ENCODE measurements around the gene SLC30A4. TPM values are rescaled to one million over a fixed set of nuclear protein-coding genes. Genes with fewer than 3 reads are reported as not detected.

Gene SLC30A4
- total and polyA plus RNA-seq, 2 experiments from 2014 or later, result 6.4 to 6.5 TPM

DNA sequence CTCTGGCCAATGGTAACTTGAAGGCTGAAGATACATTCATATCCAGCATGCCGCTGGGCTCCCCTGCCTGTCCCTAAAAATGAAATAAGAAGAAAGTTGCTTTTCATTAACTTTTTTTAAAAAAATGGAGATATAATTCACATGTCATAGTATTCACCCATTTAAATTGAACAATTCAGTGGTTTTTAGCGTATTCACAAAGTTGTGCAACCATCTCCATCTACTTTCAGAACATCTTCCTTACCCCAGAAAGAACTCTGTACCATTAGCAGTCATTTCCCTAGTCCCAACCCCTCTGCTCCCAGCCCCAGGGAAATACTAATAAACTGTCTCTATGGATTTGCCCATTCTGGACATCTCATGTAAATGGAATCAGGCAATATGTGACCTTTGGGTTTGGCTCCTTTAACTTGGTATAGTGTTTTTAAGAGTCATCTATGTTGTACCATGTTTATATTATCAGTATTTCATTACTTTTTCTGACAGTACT, 88.4 kb downstream of the SLC30A4 start:
- TF ChIP-seq EZH2phosphoT487 (IDR thresholded peaks at IDR 0.05; ENCODE audit: insufficient read depth, low read depth) (no peak), EZH2 (IDR thresholded peaks at IDR 0.05; ENCODE audit: insufficient read depth, poor library complexity, severe bottlenecking) (no peak)
- in situ Hi-C loops (cut with MboI), result no loop called here
- Histone ChIP-seq H2AFZ (no peak overlapping the region), H3K9ac (no peak overlapping the region), H3K9me3 (ENCODE audit: low read depth) (no peaks in the 10 kb centered on the region), H3F3A (ENCODE audit: insufficient read depth) (no peaks in the 10 kb centered on the region), H3K4me3 (no peak overlapping the region), H3K4me2 (ENCODE audit: unreplicated experiment) (no peak overlapping the region), H3K36me3 (ENCODE audit: low read depth) (no peaks in the 10 kb centered on the region), H4K20me1 (ENCODE audit: insufficient read depth) (no peaks in the 10 kb centered on the region), H3K27me3 (replicated peaks; ENCODE audit: insufficient read depth) (no peaks in the 10 kb centered on the region), H3K4me1 (ENCODE audit: insufficient read depth) (no peaks in the 10 kb centered on the region), H3K27ac (no peak overlapping the region), H3K9me2 (ENCODE audit: insufficient read depth) (no peaks in the 10 kb centered on the region), H3K79me2 (ENCODE audit: insufficient read depth) (no peaks in the 10 kb centered on the region)
- 92 to 95% methylated on average over 2 of the region's 2 CpGs for WGBS, 2 experiments (ENCODE audit: low coverage in 1 of 2, low lambda C conversion rate in 2 of 2, missing lambda C conversion rate in 2 of 2)
- DNase-seq, result no peak

DNA sequence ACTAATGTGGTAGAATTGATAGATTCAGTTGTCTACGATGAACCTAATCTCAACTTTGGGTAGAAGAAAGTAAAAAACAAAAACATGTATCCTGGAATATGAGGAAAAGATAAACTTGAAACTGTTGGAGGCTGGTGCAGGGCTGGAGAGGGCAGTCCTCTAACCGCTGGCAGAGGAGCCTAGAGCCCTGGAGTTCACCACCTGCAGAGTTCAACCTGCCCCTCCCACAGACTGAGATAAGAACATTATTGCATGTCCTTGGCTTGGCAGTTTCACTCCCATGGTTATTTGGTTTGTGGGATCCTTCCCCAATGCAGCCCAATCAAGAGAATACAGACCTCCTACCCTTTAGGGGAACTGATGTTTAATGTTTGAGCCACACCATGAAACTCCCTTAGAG, 91.0 kb downstream of the SLC30A4 start:
- in situ Hi-C loops (cut with MboI), result no loop called here
- Histone ChIP-seq H4K20me1 (ENCODE audit: insufficient read depth) (no peaks in the 10 kb centered on the region), H3K4me3 (no peak overlapping the region), H3K9me2 (ENCODE audit: insufficient read depth) (no peaks in the 10 kb centered on the region), H3K27ac (no peak overlapping the region), H3K79me2 (ENCODE audit: insufficient read depth) (no peaks in the 10 kb centered on the region), H3K4me1 (ENCODE audit: insufficient read depth) (no peaks in the 10 kb centered on the region), H3K9ac (no peak overlapping the region), H3F3A (ENCODE audit: insufficient read depth) (no peaks in the 10 kb centered on the region), H3K4me2 (ENCODE audit: unreplicated experiment) (no peak overlapping the region), H3K9me3 (ENCODE audit: low read depth) (no peaks in the 10 kb centered on the region), H3K27me3 (replicated peaks; ENCODE audit: insufficient read depth) (no peaks in the 10 kb centered on the region), H3K36me3 (ENCODE audit: low read depth) (no peaks in the 10 kb centered on the region), H2AFZ (no peak overlapping the region)
- DNase-seq, result no peak
- TF ChIP-seq EZH2phosphoT487 (IDR thresholded peaks at IDR 0.05; ENCODE audit: insufficient read depth, low read depth) (no peak), EZH2 (IDR thresholded peaks at IDR 0.05; ENCODE audit: insufficient read depth, poor library complexity, severe bottlenecking) (no peak)
- WGBS, 2 experiments (ENCODE audit: low coverage in 1 of 2, low lambda C conversion rate in 2 of 2, missing lambda C conversion rate in 2 of 2), result 98 to 100% methylated on average over 2 of the region's 2 CpGs

DNA sequence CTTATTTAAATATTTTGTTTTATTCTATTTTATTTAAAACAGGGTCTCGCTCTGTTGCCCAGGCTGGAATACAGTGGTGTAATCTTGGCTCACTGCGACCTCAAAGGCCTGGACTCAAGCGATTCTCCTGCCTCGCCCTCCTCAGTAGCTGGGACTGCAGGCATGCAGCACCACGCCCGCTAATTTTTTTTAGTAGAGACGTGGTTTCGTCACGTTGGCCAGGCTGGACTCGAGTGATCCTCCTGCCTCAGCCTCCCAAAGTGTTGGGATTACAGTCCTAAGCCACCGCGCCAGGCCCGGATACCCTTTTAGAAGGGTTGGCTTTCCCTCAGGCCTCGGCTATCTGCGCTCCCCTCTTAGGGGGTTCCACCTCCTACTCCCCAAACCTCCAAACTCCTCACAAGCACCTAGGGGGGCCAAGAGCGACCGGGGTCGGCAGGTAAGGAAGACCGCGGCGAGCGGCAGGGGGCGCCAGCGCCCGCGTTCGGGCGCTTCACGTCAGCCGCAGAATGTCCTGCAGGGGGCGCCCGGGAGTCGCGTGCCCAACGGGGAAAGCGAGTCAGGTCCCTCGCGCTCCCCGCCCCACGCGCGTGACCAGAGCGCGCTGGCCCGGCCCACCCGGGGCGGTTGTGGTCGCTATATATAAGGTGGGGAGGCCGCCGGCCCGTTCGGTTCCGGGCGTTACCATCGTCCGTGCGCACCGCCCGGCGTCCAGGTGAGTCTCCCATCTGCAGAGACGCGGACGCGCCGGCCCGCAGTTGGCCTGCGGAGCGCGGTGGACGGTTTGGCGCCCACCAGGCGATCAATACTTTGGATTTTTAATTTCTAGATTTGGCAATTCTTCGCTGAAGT, 92.4 kb downstream of the SLC30A4 start:
- Histone ChIP-seq H4K20me1 (ENCODE audit: insufficient read depth) (no peaks in the 10 kb centered on the region), H3K4me2 (ENCODE audit: unreplicated experiment) (peak overlapping the region; percentile 83), H3K9me2 (ENCODE audit: insufficient read depth) (no peaks in the 10 kb centered on the region), H3K9me3 (ENCODE audit: low read depth) (no peaks in the 10 kb centered on the region), H3K27me3 (replicated peaks; ENCODE audit: insufficient read depth) (no peaks in the 10 kb centered on the region), H2AFZ (peak overlapping the region; percentile 80), H3K79me2 (ENCODE audit: insufficient read depth) (no peaks in the 10 kb centered on the region), H3K4me3 (peak overlapping the region; percentile 71), H3K9ac (0 out of 2 replicates have a peak overlapping the region, but pooled peaks have one; percentile 42), H3F3A (ENCODE audit: insufficient read depth) (no peaks in the 10 kb centered on the region), H3K27ac (no peak overlapping the region), H3K4me1 (ENCODE audit: insufficient read depth) (no peaks in the 10 kb centered on the region), H3K36me3 (ENCODE audit: low read depth) (no peaks in the 10 kb centered on the region)
- in situ Hi-C loops (cut with MboI), result no loop called here
- WGBS, 2 experiments (ENCODE audit: low coverage in 1 of 2, low lambda C conversion rate in 2 of 2, missing lambda C conversion rate in 2 of 2), result 6 to 7% methylated on average over 69 to 72 of the region's 73 CpGs
- no peak for TF ChIP-seq EZH2phosphoT487 (IDR thresholded peaks at IDR 0.05; ENCODE audit: insufficient read depth, low read depth)
- no peak for TF ChIP-seq EZH2 (IDR thresholded peaks at IDR 0.05; ENCODE audit: insufficient read depth, poor library complexity, severe bottlenecking)
- peak; percentile 59 for DNase-seq

MicroRNAs encoded within 50 kb of the gene (microRNA counts, 767-probe panel; counts per million panel counts)
- 447 counts per million, percentile 86 among the panel's probes with 10 or more counts for microRNA hsa-miR-147b

Small RNAs within 50 kb of the gene (small RNA-seq; reads per million reads assigned to genes)
- gene DPPA5P2 (ENCODE audit: low read depth, low replicate concordance) (not detected), gene SNORA41B (ENCODE audit: low read depth, low replicate concordance) (not detected)

Other genes with a start within 250 kb of the SLC30A4 start
- 0.89 TPM in 1 of 2 replicates, not detected in the other for gene GATM, start 144.2 kb downstream of the SLC30A4 start, total RNA-seq (2014; rRNA removed; shearing (Covaris generic))
- gene GATM, start 144.2 kb downstream of the SLC30A4 start, polyA plus RNA-seq (2016; fragmentation: Nextera tagmentation; extraction: Ambion mirVana), result 0.14 TPM in 1 of 2 replicates, not detected in the other
- gene BLOC1S6, start 64.6 kb upstream of the SLC30A4 start, total RNA-seq (2014; rRNA removed; shearing (Covaris generic)), result 68.4 and 79.4 TPM in 2 replicates
- 46.3 and 47.6 TPM in 2 replicates for gene BLOC1S6, start 64.6 kb upstream of the SLC30A4 start, polyA plus RNA-seq (2016; fragmentation: Nextera tagmentation; extraction: Ambion mirVana)
- 19.7 and 22.0 TPM in 2 replicates for gene SQOR, start 112.3 kb upstream of the SLC30A4 start, total RNA-seq (2014; rRNA removed; shearing (Covaris generic))
- gene SQOR, start 112.3 kb upstream of the SLC30A4 start, polyA plus RNA-seq (2016; fragmentation: Nextera tagmentation; extraction: Ambion mirVana), result 21.9 and 22.2 TPM in 2 replicates